ENCODE data around the gene PLAC8.

PLAC8 gene, protein sequence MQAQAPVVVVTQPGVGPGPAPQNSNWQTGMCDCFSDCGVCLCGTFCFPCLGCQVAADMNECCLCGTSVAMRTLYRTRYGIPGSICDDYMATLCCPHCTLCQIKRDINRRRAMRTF

DNA sequence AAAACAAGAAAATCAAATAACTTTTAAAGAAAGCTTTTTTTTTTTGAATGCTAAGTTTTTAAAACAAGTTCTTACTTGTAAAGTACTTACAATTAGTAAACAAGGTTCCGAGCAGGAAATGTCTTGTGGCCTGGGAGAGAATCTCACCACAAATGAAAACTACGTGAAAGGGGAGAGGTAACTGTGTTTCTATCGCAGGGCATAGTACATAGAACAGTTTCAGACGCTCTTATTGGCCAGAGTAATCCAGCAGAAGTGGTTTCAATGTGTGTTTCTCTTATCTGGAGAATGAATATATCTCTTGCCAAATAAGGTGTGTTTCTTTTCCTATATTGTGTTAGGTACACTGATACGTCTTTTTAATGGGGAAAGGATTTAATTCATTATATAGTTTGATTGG is at the start of gene PLAC8:
Gene PLAC8, minus strand, starts transcription at position 154 of the 400 bp plus-strand sequence. CDS start 6,808 bp downstream, outside the sequence.
- DNase-seq, result peak in 1 of 2 donors; percentile 66

DNA sequence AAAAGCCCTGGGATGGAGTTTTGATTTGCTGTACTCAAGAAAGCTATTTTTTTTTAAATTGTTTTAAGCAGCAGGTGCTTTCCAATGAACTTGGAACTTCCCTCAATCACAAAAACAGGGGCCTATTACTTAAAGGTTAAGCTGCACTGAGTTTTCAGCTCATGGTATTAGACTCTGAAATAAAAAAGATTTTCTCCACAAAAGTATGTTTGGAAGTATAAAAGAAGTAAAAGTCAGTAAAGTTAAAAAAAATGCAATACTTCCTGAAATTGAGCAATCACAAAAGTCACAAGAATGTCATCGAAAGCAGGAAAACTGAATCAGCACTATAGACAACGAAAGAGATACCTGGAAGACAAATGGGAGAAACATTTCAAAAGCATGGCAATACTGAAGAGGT is 38.9 kb upstream of the PLAC8 start:
- DNase-seq, result peak; percentile 49 to 61

DNA sequence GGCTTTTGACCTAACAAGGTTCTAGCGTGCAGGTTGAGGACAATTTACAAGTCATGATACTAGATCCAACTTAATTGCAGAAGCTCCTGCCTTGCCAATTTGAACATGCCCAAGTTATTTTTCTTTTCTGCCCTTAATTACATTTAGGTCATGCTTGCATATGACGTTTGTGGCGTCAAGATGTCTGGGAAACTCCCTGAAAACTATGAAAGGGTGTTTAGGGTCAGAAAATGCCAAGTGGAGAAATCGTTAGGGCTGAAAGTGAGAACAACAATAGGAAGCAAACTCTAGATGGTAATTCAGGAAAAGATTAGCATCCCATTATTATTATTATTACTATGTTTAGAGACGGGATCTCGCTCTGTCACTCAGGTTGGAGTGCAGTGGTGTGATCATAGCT is 38.2 kb upstream of the PLAC8 start:
- peak; percentile 73 to 78 for DNase-seq

DNA sequence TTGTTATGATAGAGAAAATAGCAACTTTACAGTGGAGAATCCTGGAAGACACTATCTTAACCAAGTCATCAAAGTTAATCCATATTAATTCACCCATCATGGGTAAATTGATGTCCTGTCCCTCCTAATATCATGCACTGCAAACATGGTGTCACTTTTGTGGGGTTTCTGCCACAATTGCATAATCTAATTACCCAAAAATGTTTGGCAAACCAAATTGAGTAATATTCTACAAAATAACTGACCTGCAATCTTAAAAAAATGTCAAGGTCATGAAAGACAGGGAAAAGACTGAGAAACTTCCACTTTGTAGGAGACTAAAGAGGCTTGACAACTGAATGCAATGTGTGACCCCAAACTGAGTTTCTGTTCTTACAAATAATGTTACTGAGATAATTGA is 37.1 kb upstream of the PLAC8 start:
- DNase-seq, result peak; percentile 52

DNA sequence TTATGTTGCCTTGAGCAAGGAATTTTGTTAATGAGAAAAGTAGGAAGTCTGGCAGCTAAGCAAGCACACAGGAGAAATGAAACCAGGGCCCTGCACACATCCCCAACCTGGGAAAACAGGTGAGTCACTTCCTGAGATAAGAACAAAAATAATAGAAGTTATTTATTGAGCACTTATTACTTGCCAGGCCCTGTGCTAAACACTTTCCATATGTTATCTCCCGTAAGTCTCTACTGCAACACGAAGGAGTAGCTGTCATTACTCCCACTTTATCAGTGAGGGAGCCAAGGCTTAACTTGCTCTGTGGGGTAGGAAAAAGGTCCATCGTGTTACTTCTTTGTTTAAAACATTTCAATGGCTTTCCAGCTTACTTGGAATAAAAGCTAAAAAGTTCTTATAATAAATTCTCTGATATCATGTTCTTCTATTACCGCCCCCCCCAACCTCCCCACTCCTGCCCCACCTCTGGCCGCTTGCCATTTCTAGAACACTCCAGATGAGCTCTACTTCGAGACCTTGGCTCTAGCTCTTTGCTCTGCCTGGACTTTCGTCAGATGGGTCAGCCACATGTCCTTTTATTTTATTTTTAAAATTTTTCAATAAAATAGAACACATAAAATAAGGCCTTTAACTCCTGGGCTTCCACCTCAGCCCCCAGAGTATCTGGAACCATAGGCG is 36.3 kb upstream of the PLAC8 start:
- peak in 1 of 2 donors; percentile 42 for DNase-seq

DNA sequence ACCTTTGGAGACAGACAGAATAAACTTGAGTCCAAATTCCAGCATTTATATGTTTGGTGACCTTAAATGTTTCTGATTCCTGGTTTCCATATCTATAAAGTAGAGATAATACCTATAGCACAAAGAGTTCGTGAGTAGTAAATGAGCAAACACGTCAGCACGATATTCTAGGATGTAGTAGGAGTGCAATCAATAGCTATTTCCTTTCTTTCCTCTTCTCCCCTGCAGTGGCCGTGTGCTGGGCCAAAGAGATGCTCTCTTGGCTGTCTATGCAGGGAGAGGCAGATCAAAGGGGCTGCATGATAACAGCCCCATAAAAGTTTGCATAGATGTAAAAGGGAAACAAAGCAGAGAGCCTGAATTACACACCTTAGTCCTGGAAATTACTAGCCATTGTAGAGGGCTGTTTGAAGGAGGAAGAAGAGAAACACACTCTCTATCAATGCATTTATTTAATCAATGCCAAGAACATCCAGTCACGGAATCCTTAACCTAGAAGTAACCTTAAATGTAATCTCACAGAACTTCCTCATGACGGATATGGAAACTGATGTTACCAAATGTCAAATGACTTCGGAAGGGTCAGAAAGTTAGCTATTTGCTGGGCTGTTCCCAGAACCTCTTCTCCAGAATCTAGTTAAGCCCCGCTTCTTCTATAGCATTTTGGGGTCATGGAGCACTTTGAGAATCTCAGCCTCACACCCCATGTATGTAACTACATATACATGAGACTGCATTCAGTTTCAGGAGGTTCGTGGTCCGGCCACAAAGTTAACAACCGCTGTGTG is 35.5 kb upstream of the PLAC8 start:
- DNase-seq, result peak; percentile 60 to 64

DNA sequence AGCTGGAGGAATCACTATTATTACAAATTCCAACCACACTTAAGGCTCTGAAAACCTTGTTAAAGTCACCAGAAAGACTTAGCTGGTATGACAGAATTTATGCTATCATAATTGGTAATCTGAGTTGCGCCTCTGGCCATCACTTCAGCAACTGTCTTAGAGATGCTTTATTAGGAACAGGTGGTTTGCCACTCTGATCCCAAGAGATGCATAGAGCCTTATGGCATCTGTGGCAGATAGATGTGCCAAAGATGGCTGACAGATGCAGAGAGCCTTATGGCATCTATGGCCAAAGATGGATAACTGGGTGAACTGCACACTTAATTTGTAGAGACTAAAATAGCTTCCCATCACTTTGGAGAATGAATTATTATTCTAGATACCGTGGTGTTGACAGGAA is 32.3 kb upstream of the PLAC8 start:
- no peak for DNase-seq

DNA sequence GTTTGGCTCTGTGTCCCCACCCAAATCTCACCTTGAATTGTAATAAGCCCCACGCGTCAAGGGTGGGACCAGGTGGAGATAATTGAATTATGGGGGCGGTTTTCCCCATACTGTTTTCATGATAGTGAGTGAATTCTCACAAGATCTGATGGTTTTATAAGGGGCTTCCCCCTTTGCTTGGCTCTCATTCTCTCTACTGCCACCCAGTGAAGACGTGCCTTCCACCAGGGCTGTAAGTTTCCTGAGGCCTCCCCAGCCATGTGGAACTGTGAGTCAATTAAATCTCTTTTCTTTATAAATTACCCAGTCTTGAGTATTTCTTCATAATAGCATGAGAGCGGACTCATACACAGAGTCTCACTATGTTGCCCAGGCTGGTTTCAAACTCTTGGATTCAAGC is 31.2 kb upstream of the PLAC8 start:
- DNase-seq, result peak in 1 of 2 donors; percentile 27

DNA sequence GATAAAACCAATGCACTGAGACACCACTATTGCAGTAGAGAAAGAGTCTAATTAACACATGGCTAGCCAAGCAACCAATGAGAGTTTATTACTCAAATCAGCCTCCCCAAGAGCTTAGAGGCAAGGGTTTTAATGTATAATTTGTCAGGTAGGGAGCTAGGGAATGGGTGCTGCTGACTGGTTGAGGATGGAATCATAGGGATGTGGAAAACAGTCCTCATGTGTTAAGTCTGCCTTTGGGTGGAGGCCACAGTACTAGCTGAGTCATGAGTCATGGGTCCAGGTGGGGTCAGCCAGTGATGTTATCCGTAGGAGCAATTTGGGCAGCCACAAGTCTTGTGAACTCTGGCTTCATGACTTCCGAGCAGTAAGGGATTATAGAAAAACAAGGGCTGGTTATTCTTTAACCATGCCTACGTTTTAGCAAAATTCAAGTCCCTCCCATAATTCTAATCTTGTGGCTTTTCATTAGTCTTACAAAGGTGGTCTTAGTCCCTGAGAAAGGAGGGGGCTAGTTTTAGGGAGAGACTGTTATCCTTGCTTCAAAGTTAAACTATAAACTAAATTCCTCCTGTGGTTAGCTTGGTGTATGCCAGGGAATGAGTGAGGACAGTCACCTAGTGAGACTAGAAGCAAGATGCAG is 25.1 kb upstream of the PLAC8 start:
- DNase-seq, result peak in 1 of 2 donors; percentile 15

DNA sequence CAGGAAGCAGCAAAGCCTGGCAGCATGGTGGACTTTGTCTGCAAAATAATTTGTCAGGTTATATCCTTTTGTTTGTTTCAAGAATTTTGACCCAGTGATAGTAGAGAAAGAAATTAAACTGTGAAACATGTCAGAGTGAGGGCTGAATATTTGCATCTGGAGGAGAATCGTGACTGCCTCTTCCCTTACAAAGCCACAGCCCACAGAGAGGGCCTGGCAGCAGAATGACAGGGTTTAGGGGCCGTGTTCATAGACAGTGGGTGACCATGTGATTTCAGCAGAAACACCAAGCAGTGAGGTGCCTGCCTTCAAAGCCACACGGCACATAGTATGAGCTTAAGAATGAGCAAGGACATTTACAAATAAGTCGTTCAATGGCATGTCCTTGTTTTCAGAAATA is 24.4 kb upstream of the PLAC8 start:
- no peak for DNase-seq

DNA sequence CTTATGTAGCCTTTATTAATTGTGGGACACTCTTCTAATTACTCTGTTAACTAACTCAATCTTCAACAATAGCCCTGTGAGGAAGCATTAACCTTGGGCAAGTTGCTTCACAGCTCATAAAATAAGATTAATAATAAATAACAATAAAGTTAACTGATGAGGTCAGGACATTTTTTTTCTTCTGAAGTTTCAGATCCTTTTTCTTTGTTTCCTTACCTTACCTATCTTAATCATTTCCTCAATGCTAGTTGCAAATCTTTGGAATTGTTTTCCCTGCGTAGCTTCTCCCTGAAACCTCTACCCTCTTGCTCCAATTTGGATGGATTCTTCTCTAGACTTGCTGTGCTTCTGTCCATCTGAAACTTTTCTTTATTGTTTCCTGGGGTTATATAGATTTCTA is 17.5 kb upstream of the PLAC8 start:
- no peak for DNase-seq

DNA sequence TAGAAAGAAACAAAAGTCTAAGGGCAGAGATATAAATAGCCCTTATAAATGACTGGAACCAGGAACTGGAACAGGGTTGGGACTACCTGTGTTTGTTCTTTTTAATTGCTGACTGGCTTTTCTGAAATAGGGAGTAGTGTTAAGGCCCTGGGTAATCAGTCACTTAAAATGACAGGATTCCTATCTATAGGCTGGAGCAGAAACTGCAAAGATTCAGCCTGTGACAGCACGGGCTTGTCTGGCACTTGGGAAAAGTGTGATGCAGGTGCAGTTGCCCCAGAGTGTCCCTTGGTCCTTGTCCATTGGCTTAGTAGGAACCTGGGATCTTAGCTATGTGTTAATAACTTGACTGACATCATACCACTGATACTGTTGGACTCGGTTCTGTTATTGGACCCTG is 14.7 kb upstream of the PLAC8 start:
- DNase-seq, result no peak

DNA sequence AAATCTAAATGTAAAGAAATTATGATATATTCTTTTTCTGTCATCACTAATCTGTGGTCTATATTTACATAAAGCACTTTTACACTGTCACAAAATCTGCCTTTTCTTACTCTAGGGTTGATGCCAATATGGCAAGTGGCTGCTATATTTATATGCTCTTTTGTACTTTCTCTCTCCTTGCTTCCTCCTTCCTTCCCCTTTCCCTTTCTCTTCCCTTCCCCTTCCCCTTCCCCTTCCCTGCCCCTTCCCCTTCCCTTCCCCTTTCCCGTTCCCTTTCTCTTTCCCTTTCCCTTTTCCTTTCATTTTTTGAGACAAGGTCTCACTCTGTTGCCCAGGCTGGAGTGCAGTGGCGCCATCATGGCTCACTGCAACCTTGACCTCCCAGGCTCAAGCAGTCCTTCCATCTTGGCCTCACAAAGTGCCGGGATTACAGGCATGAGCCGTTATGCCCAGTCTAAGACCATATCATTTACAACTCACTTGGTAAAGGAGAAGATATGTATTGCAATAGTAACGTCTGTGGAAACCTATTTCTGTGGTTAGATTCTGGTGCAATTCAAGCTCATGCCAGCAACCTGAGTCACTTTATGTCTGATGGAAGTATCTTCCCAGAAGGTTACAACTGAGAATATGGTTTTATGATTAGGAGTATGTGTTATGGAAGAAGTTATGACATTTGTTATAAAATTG is 13.9 kb upstream of the PLAC8 start:
- peak; percentile 67 to 72 for DNase-seq

DNA sequence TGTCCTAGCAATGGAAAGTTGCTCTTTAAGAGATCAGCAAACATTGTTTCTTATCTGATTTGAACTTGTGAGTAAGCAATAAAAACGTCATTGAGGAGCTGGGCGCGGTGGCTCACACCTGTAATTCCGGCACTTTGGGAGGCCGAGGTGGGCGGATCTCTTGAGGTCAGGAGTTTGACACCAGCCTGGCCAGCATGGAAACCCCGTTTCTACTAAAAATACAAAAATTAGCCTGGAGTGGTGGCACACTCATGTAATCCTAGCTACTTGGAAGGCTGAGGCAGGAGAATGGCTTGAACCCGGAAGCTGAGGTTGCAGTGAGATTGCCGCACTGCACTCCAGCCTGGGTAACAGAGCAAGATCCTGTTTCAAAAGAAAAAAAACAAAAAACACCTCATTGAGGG is 11.2 kb upstream of the PLAC8 start:
- DNase-seq, result peak in 1 of 2 donors; percentile 53

DNA sequence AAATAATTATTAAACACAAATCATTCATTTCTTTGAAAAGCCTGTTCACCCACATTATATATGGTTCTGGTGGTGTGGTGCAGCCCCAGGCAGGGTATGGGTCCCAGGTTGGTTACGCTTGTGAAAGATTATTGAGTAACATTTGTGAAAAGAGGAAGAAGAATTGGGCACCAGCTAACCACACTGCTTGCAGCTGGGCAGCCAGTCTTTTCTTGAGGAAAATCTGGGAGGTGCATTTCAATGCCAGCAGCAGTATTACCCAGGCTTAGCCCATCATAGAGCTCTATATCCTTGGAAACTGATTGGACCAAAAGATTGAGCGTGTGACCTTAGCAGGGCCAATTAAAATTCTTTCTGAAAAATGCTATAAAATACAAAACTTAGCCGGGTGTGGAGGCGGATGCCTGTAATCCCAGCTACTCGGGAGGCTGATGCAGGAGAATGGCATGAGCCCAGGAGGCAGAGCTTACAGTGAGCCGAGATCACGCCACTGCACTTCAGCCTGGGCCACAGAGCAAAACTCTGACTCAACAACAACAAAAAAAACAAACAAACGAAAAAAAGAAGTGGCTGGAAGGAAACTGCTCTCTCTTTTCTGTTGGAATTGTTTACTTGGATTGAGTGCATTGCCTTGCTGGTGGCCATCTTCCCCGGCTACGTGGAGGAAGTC is 9.7 kb upstream of the PLAC8 start:
- DNase-seq, result peak; percentile 78 to 85

DNA sequence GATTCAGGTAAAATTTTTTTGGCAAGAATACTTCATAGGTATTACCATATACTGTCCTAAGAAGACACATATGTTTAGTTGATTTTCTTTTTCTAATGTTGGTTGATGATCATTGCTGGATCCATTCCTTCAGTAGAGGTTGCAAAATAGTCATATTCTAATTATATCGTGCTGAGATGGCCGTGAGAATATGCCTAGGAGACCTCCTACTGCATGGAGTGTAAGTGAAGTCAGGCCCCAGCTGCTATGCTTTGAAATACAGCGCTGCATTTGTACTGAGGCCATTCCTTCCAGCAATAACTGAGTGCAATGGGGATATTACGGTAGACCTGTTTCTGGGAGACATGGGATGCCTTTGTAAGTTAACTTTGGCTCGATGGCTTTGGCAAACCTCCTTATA is 6.7 kb upstream of the PLAC8 start:
- no peak for DNase-seq

DNA sequence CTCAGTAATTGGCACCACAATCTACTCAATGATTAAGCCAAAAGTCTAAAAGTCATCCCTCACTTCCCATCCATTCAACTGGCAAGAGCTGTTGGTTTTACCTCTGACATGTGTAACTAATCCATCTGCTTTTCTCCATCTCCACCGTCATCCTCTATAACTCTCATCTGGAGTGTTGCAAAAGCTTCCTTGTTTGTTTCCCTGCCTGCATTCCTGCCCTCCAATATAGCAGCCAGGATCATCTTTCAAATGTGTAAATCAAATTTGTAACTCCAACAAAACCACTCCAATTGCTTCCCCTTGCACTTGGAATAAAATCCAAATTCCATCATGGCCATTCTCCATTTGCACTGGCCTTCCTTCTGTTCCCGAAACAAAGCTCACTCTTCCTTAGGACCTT is 4.3 kb upstream of the PLAC8 start:
- DNase-seq, result no peak

DNA sequence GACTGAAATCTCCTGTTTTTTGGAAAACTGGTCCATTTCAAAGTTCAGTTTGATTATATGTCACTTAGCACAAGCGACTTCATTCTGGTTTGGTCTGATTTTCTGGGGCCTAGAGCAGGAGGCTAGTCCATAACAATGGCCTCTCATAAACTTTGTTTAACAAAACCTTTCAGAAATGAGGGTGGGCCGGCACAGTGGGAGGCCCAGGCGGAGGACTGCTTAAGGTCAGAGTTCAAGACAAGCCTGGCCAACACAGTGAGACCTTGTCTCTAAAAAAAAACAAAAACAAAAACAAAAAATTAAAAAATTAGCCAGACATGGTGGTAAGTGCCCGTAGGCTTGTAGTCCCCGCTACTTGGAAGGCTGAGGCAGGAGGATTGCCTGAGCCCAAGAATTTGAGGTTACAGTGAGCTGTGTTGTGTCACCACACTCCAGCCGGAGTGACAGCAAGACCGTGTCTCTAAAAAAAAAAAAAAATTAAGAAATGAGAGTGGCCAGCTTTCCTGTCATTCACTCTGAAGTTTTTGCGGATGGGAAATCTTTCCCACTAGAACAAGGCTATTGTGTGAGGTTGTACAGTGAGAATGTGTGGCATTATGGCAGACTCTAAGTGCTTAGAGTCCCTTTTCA is 1.2 kb upstream of the PLAC8 start:
- DNase-seq, result no peak

DNA sequence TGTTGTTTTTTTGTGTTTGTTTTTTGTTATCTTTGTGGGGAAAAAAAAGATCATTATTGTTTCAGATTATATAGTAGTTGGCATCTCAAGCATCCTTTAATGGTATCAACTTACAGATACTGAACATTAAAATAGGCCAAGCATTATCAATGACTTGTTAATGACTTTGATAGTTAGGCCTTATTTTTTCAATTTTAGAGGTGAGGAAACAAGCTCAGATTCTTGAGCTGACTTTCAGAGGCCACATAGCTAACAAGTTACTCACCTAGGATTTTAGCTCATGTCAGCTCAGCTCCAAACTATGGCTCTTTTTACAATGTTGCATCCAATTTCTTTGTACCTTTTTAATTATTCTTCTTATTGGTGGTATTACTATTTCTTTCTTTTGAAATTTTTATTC is 471 bp upstream of the PLAC8 start:
- DNase-seq, result no peak

DNA sequence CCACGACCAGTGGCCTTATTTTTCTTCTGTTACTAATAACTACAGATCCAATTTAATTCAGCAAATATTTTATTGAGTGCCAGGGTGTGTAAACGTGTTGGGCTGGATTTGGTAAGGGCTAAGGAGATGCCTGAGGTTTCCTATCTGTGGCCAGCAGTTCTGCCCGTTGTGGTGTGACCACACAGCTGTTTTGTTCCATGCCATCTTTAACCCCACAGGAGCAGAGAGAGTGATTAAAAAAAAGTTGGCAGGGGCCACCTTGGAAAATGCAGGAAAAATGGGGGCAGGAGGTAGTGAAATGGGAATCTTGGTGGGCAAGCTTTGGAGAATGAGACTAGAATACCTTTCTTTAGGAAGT is 1.1 kb downstream of the PLAC8 start:
- no peak for DNase-seq

DNA sequence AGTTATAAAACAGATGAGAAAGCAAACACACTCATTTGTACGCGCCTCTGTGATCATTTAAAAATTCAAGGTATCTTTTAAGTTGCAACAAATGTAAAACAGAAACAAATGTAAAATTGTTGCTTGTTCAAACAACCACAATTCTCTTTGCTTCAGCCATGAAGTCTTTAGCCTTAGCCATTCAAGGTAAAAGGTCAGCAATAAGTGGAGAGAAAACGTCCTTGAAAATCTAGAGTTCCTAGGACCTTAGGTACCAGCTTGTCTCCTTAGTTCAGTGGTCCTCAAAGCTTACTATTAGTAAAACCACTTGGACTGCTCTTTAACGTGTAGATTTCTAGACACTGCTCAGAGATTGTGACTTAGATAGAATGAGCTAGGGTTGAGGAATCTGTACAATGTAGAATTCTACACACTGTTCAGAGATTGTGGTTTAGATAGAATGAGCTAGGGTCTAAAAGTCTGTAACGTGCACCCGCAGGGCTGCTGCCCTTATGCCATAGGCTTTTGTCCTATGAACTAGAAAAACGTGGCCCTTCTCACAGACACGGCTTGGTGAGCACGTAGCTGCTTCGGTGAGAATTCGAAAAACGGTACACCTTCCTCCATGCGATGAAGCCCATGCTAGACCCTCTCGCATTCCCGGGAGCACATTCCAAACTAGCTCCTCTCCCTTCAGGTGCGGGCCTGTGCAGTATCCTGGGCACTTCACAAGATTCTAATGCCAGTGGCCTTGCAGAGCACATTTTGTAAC is 1.7 kb downstream of the PLAC8 start:
- peak in 1 of 2 donors; percentile 41 for DNase-seq
